ENCODE measurements around the gene ZNF280A. TPM values are rescaled to one million over a fixed set of nuclear protein-coding genes. Genes with fewer than 3 reads are reported as not detected.
"Not testable (repeated sequence)": the region's sequence is repeated elsewhere in the genome, so short reads cannot be mapped to it uniquely, and the experiment has no call there.

Gene ZNF280A
- total RNA-seq, 1 experiment from 2014 or later, result 0.81 TPM

DNA sequence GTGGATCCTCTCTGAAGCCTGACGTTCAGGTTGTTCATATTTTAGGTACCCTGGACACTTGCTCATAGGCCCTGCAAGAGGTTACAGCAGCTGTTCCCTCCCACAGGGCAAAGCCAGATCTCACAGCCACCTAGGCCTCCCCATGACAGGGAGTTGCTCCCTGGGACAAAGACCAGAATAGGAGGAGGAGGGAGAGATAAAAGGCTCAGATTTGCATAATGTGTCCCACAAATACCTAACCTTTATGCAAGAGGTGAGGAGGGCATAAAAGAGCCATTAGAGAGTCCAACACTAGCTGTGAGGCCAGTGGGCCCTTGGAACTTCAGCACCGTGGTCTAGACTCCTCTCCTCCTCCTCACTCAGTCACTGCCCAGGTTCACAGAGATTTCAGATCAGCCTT is 45.3 kb downstream of the ZNF280A start:
- Histone ChIP-seq H3K36me3 (ENCODE audit: control insufficient read depth in 1 of 2, insufficient read depth in 2 of 2, low read length in 2 of 2) (no peaks in the 10 kb centered on the region), H4K20me1 (ENCODE audit: insufficient read depth) (no peaks in the 10 kb centered on the region), H2AFZ (ENCODE audit: low read depth, low read length, poor library complexity, severe bottlenecking) (no peak overlapping the region), H3K9me2 (ENCODE audit: insufficient read depth) (no peaks in the 10 kb centered on the region), H3K9me3 (ENCODE audit: control insufficient read depth in 1 of 2, insufficient read depth in 1 of 2, low read depth in 1 of 2, low read length in 2 of 2) (0 out of 4 replicates have a peak, but pooled peaks cover 0 to under 1% of the 10 kb centered on the region in 2 experiments), H3K4me1 (ENCODE audit: control insufficient read depth in 1 of 2, insufficient read depth in 2 of 2, low read length in 2 of 2) (no peaks in the 10 kb centered on the region), H3K4me3 (replicated peaks in 1 of 2; ENCODE audit: low read depth in 1 of 2, low read length in 2 of 2) (no peak overlapping the region), H3K27me3 (ENCODE audit: insufficient read depth, low read length) (no peaks in the 10 kb centered on the region), H3K79me2 (ENCODE audit: insufficient read depth, low read length) (no peaks in the 10 kb centered on the region), H3K9ac (ENCODE audit: low read length) (no peak overlapping the region), H3K27ac (ENCODE audit: low read depth, low read length) (no peak overlapping the region), H3K4me2 (ENCODE audit: low read length) (no peak overlapping the region)
- intact Hi-C loops (cut with micrococcal nuclease), result no loop called here
- CTCF ChIA-PET, result interaction anchor here (1.3 kb wide), 1 partner anchor 10 kb away, joined by 4 read pairs; no protein-coding TSS in a partner anchor
- no TSS peak for BruUV-seq (replicated peaks)
- ATAC-seq (no peak), DNase-seq (ENCODE audit: low read depth, low spot score) (no peak)
- TF ChIP-seq EZH2phosphoT487 (IDR thresholded peaks at IDR 0.05; ENCODE audit: borderline replicate concordance) (no peak), ZNF274 (IDR thresholded peaks at IDR 0.05; ENCODE audit: low read depth, low read length) (no peak), EZH2 (IDR thresholded peaks at IDR 0.05) (no peak), POLR2A (IDR thresholded peaks at IDR 0.05; ENCODE audit: borderline replicate concordance, extremely low read depth, insufficient read depth, insufficient read length) (no peak)
- RAD21 ChIA-PET (ENCODE audit: low non-redundant PET in 1 of 2, low total read pairs in 2 of 2, uncharacterized antibody in 2 of 2, unreplicated experiment in 2 of 2), result no interaction called here
- POLR2A ChIA-PET, result no interaction called here

DNA sequence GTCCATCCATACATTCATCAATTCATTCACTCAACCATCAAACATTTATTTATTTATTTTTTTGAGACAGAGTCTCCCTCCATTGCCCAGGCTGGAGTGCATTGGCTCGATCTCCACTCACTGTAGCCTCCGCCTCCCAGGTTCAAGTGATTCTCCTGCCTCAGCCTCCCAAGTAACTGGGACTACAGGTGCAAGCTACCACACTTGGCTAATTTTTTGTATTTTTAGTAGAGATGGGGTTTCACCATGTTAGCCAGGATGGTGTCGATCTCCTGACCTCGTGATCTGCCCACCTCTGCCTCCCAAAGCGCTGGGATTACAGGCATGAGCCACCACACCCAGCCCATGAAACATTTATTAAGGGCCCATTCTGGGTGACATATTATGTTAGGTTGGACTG is 49.0 kb downstream of the ZNF280A start:
- H3K27me3 ChIP-seq (ENCODE audit: insufficient read depth, low read length); H2AFZ ChIP-seq (ENCODE audit: low read depth, low read length, poor library complexity, severe bottlenecking); H3K4me3 ChIP-seq (replicated peaks in 1 of 2; ENCODE audit: low read depth in 1 of 2, low read length in 2 of 2); RAD21 ChIA-PET (ENCODE audit: low non-redundant PET in 1 of 2, low total read pairs in 2 of 2, uncharacterized antibody in 2 of 2, unreplicated experiment in 2 of 2); CTCF ChIA-PET; POLR2A ChIA-PET; H3K9ac ChIP-seq (ENCODE audit: low read length); DNase-seq (ENCODE audit: low read depth, low spot score); H3K79me2 ChIP-seq (ENCODE audit: insufficient read depth, low read length); H3K4me2 ChIP-seq (ENCODE audit: low read length); H3K4me1 ChIP-seq (ENCODE audit: control insufficient read depth in 1 of 2, insufficient read depth in 2 of 2, low read length in 2 of 2); H3K36me3 ChIP-seq (ENCODE audit: control insufficient read depth in 1 of 2, insufficient read depth in 2 of 2, low read length in 2 of 2); H3K9me2 ChIP-seq (ENCODE audit: insufficient read depth); H4K20me1 ChIP-seq (ENCODE audit: insufficient read depth); intact Hi-C loops (cut with micrococcal nuclease); ATAC-seq; H3K9me3 ChIP-seq (ENCODE audit: control insufficient read depth in 1 of 2, insufficient read depth in 1 of 2, low read depth in 1 of 2, low read length in 2 of 2); H3K27ac ChIP-seq (ENCODE audit: low read depth, low read length); BruUV-seq (replicated peaks): not testable (repeated sequence)
